GM12878 (cell line): Measurements from ENCODE around the gene CTNNA3.

Experiments used
- EZH2 ChIP-seq: IDR thresholded peaks from 2 replicates; pipeline ENCODE4 v1.6.1; 2012; ENCODE audit warnings: low read depth, mild to moderate bottlenecking, control low read depth, inconsistent platforms, low read length, borderline replicate concordance; ENCODE audit not compliant: control insufficient read depth
- TF ChIP-seq, protein P1 (sequence below): IDR thresholded peaks from 2 replicates; pipeline ENCODE4 v1.6.1; 2012; ENCODE audit warnings: low read depth, low read length, improper control_type of control experiment
- TF ChIP-seq, protein P2 (sequence below): IDR thresholded peaks from 2 replicates; pipeline ENCODE4 v1.6.1; 2011; ENCODE audit warnings: mild to moderate bottlenecking, low read depth, low read length, moderate library complexity; ENCODE audit not compliant: insufficient replicate concordance
- TF ChIP-seq, protein P3 (sequence below), 3 experiments: IDR thresholded peaks in 2 of 3; conservative IDR thresholded peaks in 1 of 3; 2 replicates each; pipeline ENCODE4 v1.5.1; 2011; ENCODE audit warnings: low read depth in 3 of 3, low read length in 3 of 3, mild to moderate bottlenecking in 3 of 3, control low read depth in 2 of 3, moderate library complexity in 2 of 3, inconsistent platforms in 1 of 3, mixed read lengths in 1 of 3; ENCODE audit not compliant: control insufficient read depth in 2 of 3, insufficient read depth in 1 of 3; ENCODE audit errors: extremely low read depth in 1 of 3

DNA sequence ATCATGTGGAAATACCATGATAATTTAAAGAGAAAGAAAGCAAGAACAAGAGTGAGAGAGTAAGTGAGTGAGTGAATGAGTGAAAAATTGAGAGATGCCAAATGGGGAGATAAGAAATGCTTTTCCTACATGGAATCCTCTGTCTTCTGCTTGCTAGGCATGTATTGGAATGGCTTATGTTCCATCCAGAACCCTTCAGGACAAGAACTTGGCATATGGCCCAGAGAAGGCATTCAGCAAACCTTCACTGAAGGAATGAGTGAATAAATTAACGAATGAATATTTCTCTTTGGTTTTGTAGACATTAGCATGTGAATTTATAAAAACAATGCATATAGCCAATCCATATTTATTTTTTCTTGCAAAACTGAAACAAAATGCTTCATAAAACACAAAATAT, 608.0 kb downstream of the CTNNA3 start:
- TF ChIP-seq EZH2, result no peak
- TF ChIP-seq, protein P1, sequence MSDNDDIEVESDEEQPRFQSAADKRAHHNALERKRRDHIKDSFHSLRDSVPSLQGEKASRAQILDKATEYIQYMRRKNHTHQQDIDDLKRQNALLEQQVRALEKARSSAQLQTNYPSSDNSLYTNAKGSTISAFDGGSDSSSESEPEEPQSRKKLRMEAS, result no peak
- TF ChIP-seq, protein P2, sequence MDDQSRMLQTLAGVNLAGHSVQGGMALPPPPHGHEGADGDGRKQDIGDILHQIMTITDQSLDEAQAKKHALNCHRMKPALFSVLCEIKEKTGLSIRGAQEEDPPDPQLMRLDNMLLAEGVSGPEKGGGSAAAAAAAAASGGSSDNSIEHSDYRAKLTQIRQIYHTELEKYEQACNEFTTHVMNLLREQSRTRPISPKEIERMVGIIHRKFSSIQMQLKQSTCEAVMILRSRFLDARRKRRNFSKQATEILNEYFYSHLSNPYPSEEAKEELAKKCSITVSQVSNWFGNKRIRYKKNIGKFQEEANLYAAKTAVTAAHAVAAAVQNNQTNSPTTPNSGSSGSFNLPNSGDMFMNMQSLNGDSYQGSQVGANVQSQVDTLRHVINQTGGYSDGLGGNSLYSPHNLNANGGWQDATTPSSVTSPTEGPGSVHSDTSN, result no peak
- TF ChIP-seq, protein P3, sequence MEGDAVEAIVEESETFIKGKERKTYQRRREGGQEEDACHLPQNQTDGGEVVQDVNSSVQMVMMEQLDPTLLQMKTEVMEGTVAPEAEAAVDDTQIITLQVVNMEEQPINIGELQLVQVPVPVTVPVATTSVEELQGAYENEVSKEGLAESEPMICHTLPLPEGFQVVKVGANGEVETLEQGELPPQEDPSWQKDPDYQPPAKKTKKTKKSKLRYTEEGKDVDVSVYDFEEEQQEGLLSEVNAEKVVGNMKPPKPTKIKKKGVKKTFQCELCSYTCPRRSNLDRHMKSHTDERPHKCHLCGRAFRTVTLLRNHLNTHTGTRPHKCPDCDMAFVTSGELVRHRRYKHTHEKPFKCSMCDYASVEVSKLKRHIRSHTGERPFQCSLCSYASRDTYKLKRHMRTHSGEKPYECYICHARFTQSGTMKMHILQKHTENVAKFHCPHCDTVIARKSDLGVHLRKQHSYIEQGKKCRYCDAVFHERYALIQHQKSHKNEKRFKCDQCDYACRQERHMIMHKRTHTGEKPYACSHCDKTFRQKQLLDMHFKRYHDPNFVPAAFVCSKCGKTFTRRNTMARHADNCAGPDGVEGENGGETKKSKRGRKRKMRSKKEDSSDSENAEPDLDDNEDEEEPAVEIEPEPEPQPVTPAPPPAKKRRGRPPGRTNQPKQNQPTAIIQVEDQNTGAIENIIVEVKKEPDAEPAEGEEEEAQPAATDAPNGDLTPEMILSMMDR (IDR thresholded peaks at IDR 0.05 in 2 of 3, conservative IDR thresholded peaks at IDR 0.05 in 1 of 3; ENCODE audit: control insufficient read depth in 2 of 3, extremely low read depth in 1 of 3, insufficient read depth in 1 of 3, low read depth in 3 of 3, low read length in 3 of 3), result no peak
